WTC11 (cell line): ENCODE results near the gene B4GALNT2. TPM values are rescaled to one million over a fixed set of nuclear protein-coding genes. Genes with fewer than 3 reads are reported as not detected.

Experiments
- ATAC-seq: fragments of 200-7000 bp; cut with Tn5 transposase; 2 replicates; pipeline ENCODE4 v1.10.0; 2021; ENCODE audit warnings: mild to moderate bottlenecking, moderate library complexity
- CTCF ChIA-PET: fragments of 300-600 bp; sonication (Branson Sonifier 250); formaldehyde crosslinking; loops from one replicate; lab custom pipeline; 2021; ENCODE audit warnings: antibody characterized with exemption; lab: Charles Lee
- POLR2A ChIA-PET: fragments of 350-600 bp; sonication (Branson Sonifier 250); formaldehyde crosslinking; loops from one replicate; lab custom pipeline; 2021; ENCODE audit warnings: antibody characterized with exemption; lab: Charles Lee
- DNase-seq: peaks from one replicate; pipeline ENCODE4 v3.0.0; 2021; ENCODE audit warnings: low spot score
- H3K27ac Mint-ChIP-seq: 2 replicates; pipeline ENCODE4 v1.8.0; 2021; ENCODE audit warnings: mixed read lengths
- H3K27me3 Mint-ChIP-seq: 2 replicates; pipeline ENCODE4 v1.8.0; 2021; ENCODE audit warnings: low read depth, mild to moderate bottlenecking, moderate library complexity, mixed read lengths
- H3K36me3 Mint-ChIP-seq: 2 replicates; pipeline ENCODE4 v1.8.0; 2021; ENCODE audit warnings: mixed read lengths
- H3K4me1 Mint-ChIP-seq: 2 replicates; pipeline ENCODE4 v1.8.0; 2022; ENCODE audit warnings: mixed read lengths
- H3K4me3 Mint-ChIP-seq: 2 replicates; pipeline ENCODE4 v1.8.0; 2021; ENCODE audit warnings: mild to moderate bottlenecking, moderate library complexity, mixed read lengths
- H3K9me3 Mint-ChIP-seq: 2 replicates; pipeline ENCODE4 v1.8.0; 2021; ENCODE audit warnings: mixed read lengths
- ARID4B ChIP-seq: sonication (generic); formaldehyde crosslinking; IDR thresholded peaks from 2 replicates; pipeline ENCODE4 v1.8.0; 2023; ENCODE audit warnings: missing genetic modification reagents, mild to moderate bottlenecking, borderline replicate concordance
- CREB1 ChIP-seq: sonication (generic); formaldehyde crosslinking; IDR thresholded peaks from 2 replicates; pipeline ENCODE4 v1.8.0; 2023; ENCODE audit warnings: mild to moderate bottlenecking, missing genetic modification reagents
- ETV6 ChIP-seq: sonication (generic); formaldehyde crosslinking; IDR thresholded peaks from 2 replicates; pipeline ENCODE4 v1.8.1; 2022; ENCODE audit warnings: mild to moderate bottlenecking, missing genetic modification reagents
- FOXK1 ChIP-seq: sonication (generic); formaldehyde crosslinking; IDR thresholded peaks from 2 replicates; pipeline ENCODE4 v1.8.0; 2022; ENCODE audit warnings: mild to moderate bottlenecking, moderate library complexity, missing genetic modification reagents
- FOXP4 ChIP-seq: sonication (generic); formaldehyde crosslinking; IDR thresholded peaks from 2 replicates; pipeline ENCODE4 v1.8.0; 2022; ENCODE audit warnings: mild to moderate bottlenecking, missing genetic modification reagents
- IRF2 ChIP-seq: sonication (generic); formaldehyde crosslinking; IDR thresholded peaks from 2 replicates; pipeline ENCODE4 v1.8.0; 2022; ENCODE audit warnings: low read depth, missing genetic modification reagents, borderline replicate concordance
- MYBL2 ChIP-seq: sonication (generic); formaldehyde crosslinking; IDR thresholded peaks from 2 replicates; pipeline ENCODE4 v1.8.1; 2023; ENCODE audit warnings: mild to moderate bottlenecking, moderate library complexity, missing genetic modification reagents
- NFATC4 ChIP-seq: fragments of 250-450 bp; sonication (Bioruptor Pico); IDR thresholded peaks from 2 replicates; pipeline ENCODE4 v1.9.0; 2021; ENCODE audit warnings: mild to moderate bottlenecking
- NFYB ChIP-seq: sonication (generic); formaldehyde crosslinking; conservative IDR thresholded peaks from 2 replicates; pipeline ENCODE4 v1.8.0; 2022; ENCODE audit warnings: low read depth, missing genetic modification reagents
- NR2C2 ChIP-seq: sonication (generic); formaldehyde crosslinking; IDR thresholded peaks from 2 replicates; pipeline ENCODE4 v1.8.0; 2022; ENCODE audit warnings: mild to moderate bottlenecking, missing genetic modification reagents
- total RNA-seq: library from RNA; stranded (reverse); gene quantifications from 3 replicates; pipeline ENCODE4 v1.2.3, GENCODE V29; 2021
- TF ChIP-seq, protein P1 (sequence below): fragments of 250-450 bp; sonication (Bioruptor Pico); IDR thresholded peaks from 2 replicates; pipeline ENCODE4 v1.9.0; 2021; ENCODE audit warnings: mild to moderate bottlenecking, borderline replicate concordance
- TF ChIP-seq, protein P2 (sequence below): sonication (generic); formaldehyde crosslinking; IDR thresholded peaks from 2 replicates; pipeline ENCODE4 v1.8.1; 2023; ENCODE audit warnings: mild to moderate bottlenecking, moderate library complexity, missing genetic modification reagents
- TF ChIP-seq, protein P3 (sequence below): fragments of 250-450 bp; sonication (Bioruptor Pico); IDR thresholded peaks from 2 replicates; pipeline ENCODE4 v2.1.2; 2022; ENCODE audit warnings: mild to moderate bottlenecking, moderate library complexity

Gene B4GALNT2
- total RNA-seq, 1 experiment from 2014 or later, result 0.04 TPM

DNA sequence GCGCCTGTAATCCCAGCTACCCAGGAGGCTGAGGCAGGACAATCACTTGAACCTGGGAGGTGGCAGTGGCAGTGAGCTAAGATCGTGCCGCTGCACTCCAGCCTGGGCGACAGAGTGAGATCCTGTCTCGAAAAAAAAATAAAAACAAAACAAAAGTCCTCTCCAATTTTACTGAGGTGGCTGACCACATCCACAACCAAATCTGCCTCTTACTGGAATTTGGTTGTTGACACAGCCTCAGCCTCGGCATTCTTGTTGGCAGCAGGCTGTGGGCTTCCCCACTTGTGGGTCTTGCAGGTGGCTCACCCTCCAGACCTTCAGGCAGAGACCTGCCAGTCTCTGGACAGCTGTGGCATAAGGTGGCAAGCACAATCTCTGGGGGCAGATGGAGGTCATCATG is 15.6 kb downstream of the B4GALNT2 start:
- H3K36me3 Mint-ChIP-seq, result no peaks in the 10 kb centered on the region
- no peaks in the 10 kb centered on the region for H3K9me3 Mint-ChIP-seq
- H3K27me3 Mint-ChIP-seq, result peaks cover 8% of the 10 kb centered on the region
- no peak for TF ChIP-seq CREB1
- TF ChIP-seq NR2C2 (CRISPR knock-in tag), result no peak
- TF ChIP-seq ARID4B, result no peak
- TF ChIP-seq IRF2, result no peak
- TF ChIP-seq FOXP4 (CRISPR knock-in tag), result no peak
- no peak for TF ChIP-seq FOXK1 (CRISPR knock-in tag)
- TF ChIP-seq, protein P1, sequence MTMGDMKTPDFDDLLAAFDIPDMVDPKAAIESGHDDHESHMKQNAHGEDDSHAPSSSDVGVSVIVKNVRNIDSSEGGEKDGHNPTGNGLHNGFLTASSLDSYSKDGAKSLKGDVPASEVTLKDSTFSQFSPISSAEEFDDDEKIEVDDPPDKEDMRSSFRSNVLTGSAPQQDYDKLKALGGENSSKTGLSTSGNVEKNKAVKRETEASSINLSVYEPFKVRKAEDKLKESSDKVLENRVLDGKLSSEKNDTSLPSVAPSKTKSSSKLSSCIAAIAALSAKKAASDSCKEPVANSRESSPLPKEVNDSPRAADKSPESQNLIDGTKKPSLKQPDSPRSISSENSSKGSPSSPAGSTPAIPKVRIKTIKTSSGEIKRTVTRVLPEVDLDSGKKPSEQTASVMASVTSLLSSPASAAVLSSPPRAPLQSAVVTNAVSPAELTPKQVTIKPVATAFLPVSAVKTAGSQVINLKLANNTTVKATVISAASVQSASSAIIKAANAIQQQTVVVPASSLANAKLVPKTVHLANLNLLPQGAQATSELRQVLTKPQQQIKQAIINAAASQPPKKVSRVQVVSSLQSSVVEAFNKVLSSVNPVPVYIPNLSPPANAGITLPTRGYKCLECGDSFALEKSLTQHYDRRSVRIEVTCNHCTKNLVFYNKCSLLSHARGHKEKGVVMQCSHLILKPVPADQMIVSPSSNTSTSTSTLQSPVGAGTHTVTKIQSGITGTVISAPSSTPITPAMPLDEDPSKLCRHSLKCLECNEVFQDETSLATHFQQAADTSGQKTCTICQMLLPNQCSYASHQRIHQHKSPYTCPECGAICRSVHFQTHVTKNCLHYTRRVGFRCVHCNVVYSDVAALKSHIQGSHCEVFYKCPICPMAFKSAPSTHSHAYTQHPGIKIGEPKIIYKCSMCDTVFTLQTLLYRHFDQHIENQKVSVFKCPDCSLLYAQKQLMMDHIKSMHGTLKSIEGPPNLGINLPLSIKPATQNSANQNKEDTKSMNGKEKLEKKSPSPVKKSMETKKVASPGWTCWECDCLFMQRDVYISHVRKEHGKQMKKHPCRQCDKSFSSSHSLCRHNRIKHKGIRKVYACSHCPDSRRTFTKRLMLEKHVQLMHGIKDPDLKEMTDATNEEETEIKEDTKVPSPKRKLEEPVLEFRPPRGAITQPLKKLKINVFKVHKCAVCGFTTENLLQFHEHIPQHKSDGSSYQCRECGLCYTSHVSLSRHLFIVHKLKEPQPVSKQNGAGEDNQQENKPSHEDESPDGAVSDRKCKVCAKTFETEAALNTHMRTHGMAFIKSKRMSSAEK, result no peak
- TF ChIP-seq NFATC4 (CRISPR knock-in tag), result no peak
- TF ChIP-seq, protein P2, sequence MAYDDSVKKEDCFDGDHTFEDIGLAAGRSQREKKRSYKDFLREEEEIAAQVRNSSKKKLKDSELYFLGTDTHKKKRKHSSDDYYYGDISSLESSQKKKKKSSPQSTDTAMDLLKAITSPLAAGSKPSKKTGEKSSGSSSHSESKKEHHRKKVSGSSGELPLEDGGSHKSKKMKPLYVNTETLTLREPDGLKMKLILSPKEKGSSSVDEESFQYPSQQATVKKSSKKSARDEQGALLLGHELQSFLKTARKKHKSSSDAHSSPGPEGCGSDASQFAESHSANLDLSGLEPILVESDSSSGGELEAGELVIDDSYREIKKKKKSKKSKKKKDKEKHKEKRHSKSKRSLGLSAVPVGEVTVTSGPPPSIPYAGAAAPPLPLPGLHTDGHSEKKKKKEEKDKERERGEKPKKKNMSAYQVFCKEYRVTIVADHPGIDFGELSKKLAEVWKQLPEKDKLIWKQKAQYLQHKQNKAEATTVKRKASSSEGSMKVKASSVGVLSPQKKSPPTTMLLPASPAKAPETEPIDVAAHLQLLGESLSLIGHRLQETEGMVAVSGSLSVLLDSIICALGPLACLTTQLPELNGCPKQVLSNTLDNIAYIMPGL (CRISPR knock-in tag), result no peak
- no peak for TF ChIP-seq ETV6 (CRISPR knock-in tag)
- TF ChIP-seq, protein P3, sequence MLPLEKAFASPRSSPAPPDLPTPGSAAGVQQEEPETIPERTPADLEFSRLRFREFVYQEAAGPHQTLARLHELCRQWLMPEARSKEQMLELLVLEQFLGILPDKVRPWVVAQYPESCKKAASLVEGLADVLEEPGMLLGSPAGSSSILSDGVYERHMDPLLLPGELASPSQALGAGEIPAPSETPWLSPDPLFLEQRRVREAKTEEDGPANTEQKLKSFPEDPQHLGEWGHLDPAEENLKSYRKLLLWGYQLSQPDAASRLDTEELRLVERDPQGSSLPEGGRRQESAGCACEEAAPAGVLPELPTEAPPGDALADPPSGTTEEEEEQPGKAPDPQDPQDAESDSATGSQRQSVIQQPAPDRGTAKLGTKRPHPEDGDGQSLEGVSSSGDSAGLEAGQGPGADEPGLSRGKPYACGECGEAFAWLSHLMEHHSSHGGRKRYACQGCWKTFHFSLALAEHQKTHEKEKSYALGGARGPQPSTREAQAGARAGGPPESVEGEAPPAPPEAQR (CRISPR knock-in tag), result no peak
- TF ChIP-seq MYBL2, result no peak
- TF ChIP-seq NFYB (CRISPR knock-in tag), result no peak
- DNase-seq (no peak), ATAC-seq (no peak)
- H3K27ac Mint-ChIP-seq, result no peak overlapping the region
- POLR2A ChIA-PET, result no interaction called here
- H3K4me3 Mint-ChIP-seq, result no peak overlapping the region
- no peaks in the 10 kb centered on the region for H3K4me1 Mint-ChIP-seq
- CTCF ChIA-PET, result no interaction called here
